NT2/D1 (cell line): Measurements from ENCODE around the gene SUSD2.

ENCODE experiments used
- SUZ12 ChIP-seq: IDR thresholded peaks from 2 replicates; pipeline ENCODE4 v1.6.1; 2011; ENCODE audit not compliant: insufficient read length, insufficient read depth; ENCODE audit errors: extremely low read depth
- YY1 ChIP-seq: IDR thresholded peaks from 2 replicates; pipeline ENCODE4 v1.6.1; 2011; ENCODE audit not compliant: insufficient read length, insufficient read depth
- ZNF274 ChIP-seq: IDR thresholded peaks from 2 replicates; pipeline ENCODE4 v1.6.1; 2011; ENCODE audit warnings: mild to moderate bottlenecking, low read depth, low read length

DNA sequence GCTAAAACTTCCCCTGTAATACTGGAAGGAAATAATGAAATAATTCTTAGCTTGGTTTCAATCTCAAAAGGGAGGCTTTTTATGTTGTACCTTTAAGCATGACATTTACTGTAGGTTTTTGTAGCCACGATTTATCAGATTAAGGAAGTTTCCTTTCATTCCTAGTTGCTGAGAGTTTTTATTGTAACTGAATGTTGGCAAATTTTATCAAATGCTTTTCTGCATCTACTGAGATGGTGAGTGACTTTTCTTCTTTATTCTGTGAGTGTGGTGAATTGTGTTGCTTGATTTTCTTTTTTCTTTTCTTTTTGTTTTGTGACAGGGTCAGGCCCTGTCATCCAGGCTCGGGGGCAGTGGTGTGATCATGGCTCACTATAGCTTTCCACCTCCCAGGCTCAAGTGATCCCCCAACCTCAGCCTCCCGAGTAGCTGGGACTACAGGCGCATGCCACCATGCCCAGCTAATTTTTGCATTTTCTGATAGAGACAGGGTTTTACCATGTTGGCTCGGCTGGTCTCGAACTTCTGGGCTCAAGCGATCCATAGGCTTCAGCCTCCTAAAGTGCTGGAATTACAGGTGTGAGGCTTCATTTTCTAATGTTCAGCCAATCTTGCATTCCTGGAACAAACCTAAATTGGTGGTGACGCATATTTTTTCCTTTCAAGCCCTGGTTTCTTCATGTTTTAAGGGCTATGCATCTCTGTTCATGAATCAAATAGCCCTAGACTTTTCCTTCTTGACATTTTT, 26.2 kb downstream of the SUSD2 start:
- no peak for TF ChIP-seq SUZ12
- no peak for TF ChIP-seq ZNF274
- no peak for TF ChIP-seq YY1
